CD14-positive monocyte (primary cell): Measurements from ENCODE around the gene CTBP2. TPM values are rescaled to one million over a fixed set of nuclear protein-coding genes. Genes with fewer than 3 reads are reported as not detected.
A peak's percentile ranks its signal among the peaks of the same experiment; 100 is the strongest.

Experiments
- DNase-seq, 3 donors: peaks; one replicate each; pipeline ENCODE4 v3.0.0-alpha.2; 2011 to 2022
- H2AFZ ChIP-seq: 2 replicates; pipeline ENCODE4 v1.6.0; 2012; ENCODE audit warnings: mild to moderate bottlenecking, low read depth, low read length, inconsistent platforms; ENCODE audit not compliant: insufficient read depth, poor library complexity, severe bottlenecking
- H3K27ac ChIP-seq, 2 donors: 1 replicate in 1 of 2; 2 replicates in 1 of 2; pipeline ENCODE4 v1.5.1; 2012 to 2013; ENCODE audit warnings: low read length in 2 of 2, control low read depth in 1 of 2, inconsistent platforms in 1 of 2, low read depth in 1 of 2, mild to moderate bottlenecking in 1 of 2
- H3K27me3 ChIP-seq, 2 donors: one replicate each; pipeline versions ENCODE4 v1.6.0 to v1.6.1; 2011 to 2013; ENCODE audit warnings: low read length in 2 of 2; ENCODE audit not compliant: control insufficient read depth in 2 of 2, insufficient read depth in 2 of 2
- H3K36me3 ChIP-seq, 2 donors: replicated peaks in 1 of 2; 1 replicate in 1 of 2; 2 replicates in 1 of 2; pipeline versions ENCODE4 v1.5.1 to v1.6.1; 2012 to 2013; ENCODE audit warnings: low read length in 2 of 2, control low read depth in 1 of 2, inconsistent platforms in 1 of 2, mild to moderate bottlenecking in 1 of 2; ENCODE audit not compliant: insufficient read depth in 2 of 2, control insufficient read depth in 1 of 2
- H3K4me1 ChIP-seq, 2 donors: 1 replicate in 1 of 2; 2 replicates in 1 of 2; pipeline versions ENCODE4 v1.5.1 to v1.6.1; 2012 to 2013; ENCODE audit warnings: low read length in 2 of 2, control low read depth in 1 of 2, inconsistent platforms in 1 of 2, mild to moderate bottlenecking in 1 of 2, moderate library complexity in 1 of 2; ENCODE audit not compliant: insufficient read depth in 2 of 2, control insufficient read depth in 1 of 2
- H3K4me2 ChIP-seq: replicated peaks from 2 replicates; pipeline ENCODE3; 2012; ENCODE audit warnings: low read length, moderate library complexity, mild to moderate bottlenecking; ENCODE audit not compliant: poor library complexity, severe bottlenecking; ENCODE audit errors: extremely low read depth
- H3K4me3 ChIP-seq, 3 experiments: fragments of 200-600 bp in 1 of 3; sonication (generic) in 1 of 3; replicated peaks in 1 of 3; 1 replicate in 2 of 3; 2 replicates in 1 of 3; pipeline ENCODE4 v1.5.1; 2011 to 2013; ENCODE audit warnings: low read length in 3 of 3, mild to moderate bottlenecking in 3 of 3, control low read depth in 2 of 3, low read depth in 2 of 3, inconsistent platforms in 1 of 3, moderate library complexity in 1 of 3
- H3K79me2 ChIP-seq: 2 replicates; pipeline ENCODE4 v1.6.0; 2012; ENCODE audit warnings: mild to moderate bottlenecking, control low read depth, inconsistent platforms, low read length, moderate library complexity; ENCODE audit not compliant: insufficient read depth
- H3K9ac ChIP-seq: 2 replicates; pipeline ENCODE4 v1.6.0; 2017; ENCODE audit warnings: low read length, mild to moderate bottlenecking; ENCODE audit not compliant: insufficient read depth, poor library complexity, severe bottlenecking
- H3K9me3 ChIP-seq, 2 donors: replicated peaks in 1 of 2; 1 replicate in 1 of 2; 2 replicates in 1 of 2; pipeline versions ENCODE4 v1.5.1 to v1.6.1; 2012 to 2013; ENCODE audit warnings: low read length in 2 of 2, control low read depth in 1 of 2; ENCODE audit not compliant: control insufficient read depth in 1 of 2, insufficient read depth in 1 of 2
- H4K20me1 ChIP-seq: 2 replicates; pipeline ENCODE4 v1.6.0; 2012; ENCODE audit warnings: mild to moderate bottlenecking, low read length, control low read depth, moderate library complexity; ENCODE audit not compliant: insufficient read depth
- H3K27ac Mint-ChIP-seq, 7 donors: one replicate each; pipeline ENCODE4 v1.8.0; 2020; ENCODE audit warnings: mild to moderate bottlenecking in 7 of 7, mixed read lengths in 7 of 7, moderate library complexity in 6 of 7, inconsistent platforms in 2 of 7
- H3K27me3 Mint-ChIP-seq, 3 donors: one replicate each; pipeline ENCODE4 v1.8.0; 2021 to 2022; ENCODE audit warnings: low read depth in 3 of 3, mild to moderate bottlenecking in 3 of 3, mixed read lengths in 3 of 3, moderate library complexity in 3 of 3, inconsistent platforms in 1 of 3
- H3K36me3 Mint-ChIP-seq, 2 donors: one replicate each; pipeline ENCODE4 v1.8.0; 2020; ENCODE audit warnings: mixed read lengths in 2 of 2, inconsistent platforms in 1 of 2, mild to moderate bottlenecking in 1 of 2
- H3K4me1 Mint-ChIP-seq: one replicate; pipeline ENCODE4 v1.8.0; 2020; ENCODE audit warnings: mild to moderate bottlenecking, mixed read lengths
- H3K4me3 Mint-ChIP-seq, 2 donors: one replicate each; pipeline ENCODE4 v1.8.0; 2020; ENCODE audit warnings: mild to moderate bottlenecking in 2 of 2, mixed read lengths in 2 of 2, moderate library complexity in 1 of 2
- H3K9me3 Mint-ChIP-seq, 7 donors: one replicate each; pipeline ENCODE4 v1.8.0; 2020 to 2022; ENCODE audit warnings: mixed read lengths in 7 of 7, mild to moderate bottlenecking in 6 of 7, moderate library complexity in 6 of 7, inconsistent platforms in 2 of 7
- CTCF ChIP-seq: fragments of 200-600 bp; IDR thresholded peaks from one replicate; pipeline ENCODE4 v1.8.0; 2022; ENCODE audit warnings: antibody characterized with exemption, mild to moderate bottlenecking
- WGBS: methylation state at CpG from one replicate; pipeline ENCODE4 v1.1.5; 2013; ENCODE audit warnings: missing lambda C conversion rate; ENCODE audit not compliant: insufficient coverage; 5-methylcytosine and 5-hydroxymethylcytosine counted together
- intact Hi-C, 2 donors: fragments of 100-400 bp; cut with micrococcal nuclease; formaldehyde crosslinking; loops; one replicate each; pipeline versions ENCODE4 v1.15.0 to v1.15.1; 2023
- polyA plus RNA-seq, 3 donors: library from polyadenylated mRNA; depleted of rRNA in 1 of 3; unstranded in 2 of 3; stranded (reverse) in 1 of 3; fragments of 300-500 nt in 2 of 3; fragments of >200 nt in 1 of 3; fragmentation: Illumina TruSeq in 2 of 3; gene quantifications; 1 replicate in 2 of 3; 2 replicates in 1 of 3; pipeline ENCODE4 v1.2.3, GENCODE V29; 2012 to 2021

Gene CTBP2
- polyA plus RNA-seq, 3 donors: 40.9 to 87.1 (median 41.1) TPM

GRCh38 chr10:125104559-125104958, 55.8 kb downstream of the CTBP2 start:
- TF ChIP-seq CTCF: no peak
- Mint-ChIP-seq H3K27ac (no peak overlapping the region), H3K9me3 (peaks cover 2 to 6% (median 4%) of the 10 kb centered on the region in 7 donors), H3K4me3 (no peak overlapping the region), H3K36me3 (peaks cover 54 to 69% of the 10 kb centered on the region in 2 donors), H3K4me1 (peaks cover 40% of the 10 kb centered on the region), H3K27me3 (peaks cover 0 to 3% (median 0%) of the 10 kb centered on the region in 3 donors)
- Histone ChIP-seq H3K9ac (no peak overlapping the region), H3K4me3 (no peak overlapping the region), H3K27ac (no peak overlapping the region), H4K20me1 (peaks cover 100% of the 10 kb centered on the region), H3K36me3 (peaks cover 27 to 68% of the 10 kb centered on the region in 2 donors), H2AFZ (no peak overlapping the region), H3K79me2 (peaks cover 100% of the 10 kb centered on the region), H3K27me3 (no peaks in the 10 kb centered on the region), H3K9me3 (peaks cover 0 to 3% of the 10 kb centered on the region in 2 donors), H3K4me2 (no peak overlapping the region), H3K4me1 (peaks cover 21 to 22% of the 10 kb centered on the region in 2 donors)
- intact Hi-C loops: no loop called here
- 93% methylated on average over 3 of the region's 10 CpGs for WGBS
- no peak for DNase-seq

GRCh38 chr10:125103924-125104323, 56.4 kb downstream of the CTBP2 start:
- peaks cover 100% of the 10 kb centered on the region for H3K79me2 ChIP-seq

More at GRCh38 chr10:125103924-125104323, 56.4 kb downstream of the CTBP2 start:
- peaks cover 21 to 68% of the 10 kb centered on the region in 2 donors for H3K36me3 ChIP-seq
- peak overlapping the region in 1 of 2 donors; percentile 67 for H3K27ac ChIP-seq
- Mint-ChIP-seq H3K4me1 (peaks cover 36% of the 10 kb centered on the region), H3K27me3 (peaks cover 0 to 3% (median 0%) of the 10 kb centered on the region in 3 donors), H3K36me3 (peaks cover 47 to 66% of the 10 kb centered on the region in 2 donors), H3K4me3 (no peak overlapping the region), H3K9me3 (peaks cover 0 to 6% (median 4%) of the 10 kb centered on the region in 7 donors), H3K27ac (peak overlapping the region in 4 of 7 donors; percentile 37 to 63 (median 48))
- no peak overlapping the region for H3K4me2 ChIP-seq
- H3K9ac ChIP-seq: no peak overlapping the region
- no peak overlapping the region for H2AFZ ChIP-seq
- H3K9me3 ChIP-seq: peaks cover 0 to 3% of the 10 kb centered on the region in 2 donors
- 96% methylated on average over 15 of the region's 17 CpGs for WGBS
- no peak overlapping the region for H3K4me3 ChIP-seq
- intact Hi-C loops: no loop called here
- no peak for TF ChIP-seq CTCF
- peaks cover 100% of the 10 kb centered on the region for H4K20me1 ChIP-seq
- no peaks in the 10 kb centered on the region for H3K27me3 ChIP-seq
- H3K4me1 ChIP-seq: peaks cover 21 to 22% of the 10 kb centered on the region in 2 donors
- no peak for DNase-seq
